Endodermal cell (in vitro differentiated cells): ENCODE results near the gene HNMT. TPM values are rescaled to one million over a fixed set of nuclear protein-coding genes. Genes with fewer than 3 reads are reported as not detected.
"Not testable (repeated sequence)": the region's sequence is repeated elsewhere in the genome, so short reads cannot be mapped to it uniquely, and the experiment has no call there.

Experiments used
- DNase-seq: peaks from one replicate; pipeline ENCODE4 v3.0.0-alpha.2; 2017
- H3K27ac ChIP-seq: 2 replicates; pipeline ENCODE4 v1.5.1; 2013; ENCODE audit warnings: mild to moderate bottlenecking, low read depth, low read length, moderate library complexity
- H3K27me3 ChIP-seq: 2 replicates; pipeline ENCODE4 v1.6.1; 2013; ENCODE audit warnings: mild to moderate bottlenecking, low read length, moderate library complexity; ENCODE audit not compliant: insufficient read depth, control insufficient read depth, poor library complexity, severe bottlenecking
- H3K36me3 ChIP-seq: 2 replicates; pipeline ENCODE4 v1.7.0; 2013; ENCODE audit warnings: mild to moderate bottlenecking, low read length, moderate library complexity; ENCODE audit not compliant: control insufficient read depth, insufficient read depth
- H3K4me1 ChIP-seq: one replicate; pipeline ENCODE4 v1.7.0; 2013; ENCODE audit warnings: low read length; ENCODE audit not compliant: control insufficient read depth, insufficient read depth
- H3K4me3 ChIP-seq: 2 replicates; pipeline ENCODE4 v1.5.1; 2013; ENCODE audit warnings: mild to moderate bottlenecking, low read length, moderate library complexity
- H3K9ac ChIP-seq: 2 replicates; pipeline ENCODE4 v1.6.1; 2013; ENCODE audit warnings: mild to moderate bottlenecking, low read length, moderate library complexity; ENCODE audit not compliant: poor library complexity, severe bottlenecking; ENCODE audit errors: extremely low read depth
- H3K9me3 ChIP-seq: 2 replicates; pipeline ENCODE4 v1.6.1; 2013; ENCODE audit warnings: mild to moderate bottlenecking, low read length, moderate library complexity; ENCODE audit not compliant: control insufficient read depth
- H3K27ac Mint-ChIP-seq: 2 replicates; pipeline ENCODE4 v1.8.0; 2020; ENCODE audit warnings: mixed read lengths
- H3K27me3 Mint-ChIP-seq: 2 replicates; pipeline ENCODE4 v1.8.0; 2021; ENCODE audit warnings: mild to moderate bottlenecking, mixed read lengths; ENCODE audit not compliant: insufficient read depth
- H3K36me3 Mint-ChIP-seq: 2 replicates; pipeline ENCODE4 v1.8.0; 2020; ENCODE audit warnings: low read depth, mixed read lengths
- H3K4me1 Mint-ChIP-seq: 2 replicates; pipeline ENCODE4 v1.8.0; 2020; ENCODE audit warnings: mixed read lengths
- H3K4me3 Mint-ChIP-seq: 2 replicates; pipeline ENCODE4 v1.8.0; 2020; ENCODE audit warnings: mild to moderate bottlenecking, moderate library complexity, mixed read lengths
- H3K9me3 Mint-ChIP-seq: 2 replicates; pipeline ENCODE4 v1.8.0; 2020; ENCODE audit warnings: mild to moderate bottlenecking, mixed read lengths
- WGBS, 2 experiments: methylation state at CpG; one replicate each; pipeline versions ENCODE4 v1.1.5 to v1.1.7; 2013; ENCODE audit warnings: missing lambda C conversion rate in 2 of 2, mixed read lengths in 1 of 2; ENCODE audit not compliant: insufficient coverage in 1 of 2, insufficient read length in 1 of 2; 5-methylcytosine and 5-hydroxymethylcytosine counted together
- long read RNA-seq, 4 experiments: library from polyadenylated mRNA in 2 of 4; library from RNA in 1 of 4; library from capped mRNA in 1 of 4; stranded (forward) in 3 of 4; unstranded in 1 of 4; transcript quantifications; one replicate each; pipeline ENCODE4 v2.0.0, GENCODE V29; 2020 to 2021; ENCODE audit warnings: inconsistent platforms in 1 of 4
- polyA plus RNA-seq, 2 experiments: library from polyadenylated mRNA; stranded (reverse); fragments of 50-300 nt; gene quantifications; one replicate each; pipeline ENCODE4 v1.2.3, GENCODE V29; 2013
- total RNA-seq, 2 donors: library from RNA; stranded (reverse); fragmentation: NEBNext Ultra II Directional in 1 of 2; extraction: Animal tissue kit (Norgen Biotek cat#: 25700) in 1 of 2; gene quantifications; 2 replicates in 1 of 2; 3 replicates in 1 of 2; pipeline ENCODE4 v1.2.1, GENCODE V29; 2021
- TF ChIP-seq, protein P1 (sequence below): fragments of 200-600 bp; sonication (generic); conservative IDR thresholded peaks from 2 replicates; pipeline ENCODE4 v1.5.0; 2021; ENCODE audit warnings: antibody characterized with exemption, mild to moderate bottlenecking

HNMT gene
- total RNA-seq: 10 to 100 TPM; 10.6 to 18.0 TPM
- 8.4 TPM for polyA plus RNA-seq (2013, experiment 1 of 2)
- 10.8 TPM for polyA plus RNA-seq (2013, experiment 2 of 2)
- long read RNA-seq, experiment 1, partial matches to known transcripts: 0 of 4 reads
- long read RNA-seq, experiment 1, other reads (novel, unspliced or antisense): 1 of 4 reads
- long read RNA-seq, experiment 2, transcript HNMT-202 (6 exons, 3,295 nt): major isoform, 6 of 10 reads
- long read RNA-seq, experiment 2, partial matches to known transcripts: 0 of 10 reads
- long read RNA-seq, experiment 2, other reads (novel, unspliced or antisense): 3 of 10 reads
- long read RNA-seq, experiment 3, transcript HNMT-202 (6 exons, 3,295 nt): major isoform, 52 of 56 reads
- long read RNA-seq, experiment 3, partial matches to known transcripts: 1 of 56 reads
- long read RNA-seq, experiment 3, other reads (novel, unspliced or antisense): 2 of 56 reads
- long read RNA-seq, experiment 4, transcript HNMT-202 (6 exons, 3,295 nt): major isoform, 16 of 18 reads
- long read RNA-seq, experiment 4, partial matches to known transcripts: 1 of 18 reads
- long read RNA-seq, experiment 4, other reads (novel, unspliced or antisense): 0 of 18 reads

DNA sequence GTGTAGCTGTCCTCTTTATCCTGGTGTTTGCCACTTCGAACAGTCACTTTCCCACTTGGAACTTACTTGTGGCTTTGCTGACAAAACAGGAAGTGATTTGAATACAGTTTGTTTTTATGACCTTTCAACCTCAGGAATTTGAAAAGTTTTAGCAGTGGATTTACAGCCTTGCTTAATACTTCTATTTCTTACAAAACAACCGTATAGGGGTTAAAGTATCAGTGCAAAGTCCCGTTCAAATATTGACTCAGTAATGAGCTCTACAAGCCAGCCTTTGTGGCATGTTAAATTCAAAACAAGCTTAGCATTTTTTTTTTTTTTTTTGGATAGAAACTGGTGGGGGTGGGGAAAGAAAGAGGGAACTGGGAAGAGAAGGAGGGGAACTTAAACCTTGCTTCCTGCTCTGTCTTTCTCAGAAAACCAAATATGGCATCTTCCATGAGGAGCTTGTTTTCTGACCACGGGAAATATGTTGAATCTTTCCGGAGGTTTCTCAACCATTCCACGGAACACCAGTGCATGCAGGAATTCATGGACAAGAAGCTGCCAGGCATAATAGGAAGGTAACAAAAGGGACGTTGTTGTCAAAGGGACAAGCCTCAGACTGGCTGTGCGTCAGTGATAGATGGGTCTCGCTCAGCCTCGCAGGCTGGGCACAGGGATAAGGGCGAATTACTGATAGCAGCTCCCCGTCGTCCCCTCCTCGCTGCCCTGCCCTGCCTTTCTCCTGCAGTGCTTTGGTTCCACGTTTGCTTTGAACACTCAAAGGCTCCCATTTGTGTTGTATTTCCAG, at the start of gene HNMT:
TSS of gene HNMT (plus strand) at position 408 of the 793 bp plus-strand sequence. CDS start at position 427, 19 bp downstream.
- Mint-ChIP-seq H3K9me3 (no peaks in the 10 kb centered on the region), H3K27ac (peak within 1 kb of the TSS; percentile 96), H3K4me3 (peak within 1 kb of the TSS; percentile 65), H3K27me3 (no peaks in the 10 kb centered on the region), H3K4me1 (peaks cover 14% of the 10 kb centered on the region), H3K36me3 (peaks cover 3% of the 10 kb centered on the region)
- Histone ChIP-seq H3K27ac (peak within 1 kb of the TSS; percentile 67), H3K9ac (peak within 1 kb of the TSS; percentile 40), H3K9me3 (peaks cover 5% of the 10 kb centered on the region), H3K4me3 (peak within 1 kb of the TSS; percentile 78), H3K27me3 (no peaks in the 10 kb centered on the region), H3K4me1 (peaks cover 5% of the 10 kb centered on the region), H3K36me3 (no peaks in the 10 kb centered on the region)
- TF ChIP-seq, protein P1, sequence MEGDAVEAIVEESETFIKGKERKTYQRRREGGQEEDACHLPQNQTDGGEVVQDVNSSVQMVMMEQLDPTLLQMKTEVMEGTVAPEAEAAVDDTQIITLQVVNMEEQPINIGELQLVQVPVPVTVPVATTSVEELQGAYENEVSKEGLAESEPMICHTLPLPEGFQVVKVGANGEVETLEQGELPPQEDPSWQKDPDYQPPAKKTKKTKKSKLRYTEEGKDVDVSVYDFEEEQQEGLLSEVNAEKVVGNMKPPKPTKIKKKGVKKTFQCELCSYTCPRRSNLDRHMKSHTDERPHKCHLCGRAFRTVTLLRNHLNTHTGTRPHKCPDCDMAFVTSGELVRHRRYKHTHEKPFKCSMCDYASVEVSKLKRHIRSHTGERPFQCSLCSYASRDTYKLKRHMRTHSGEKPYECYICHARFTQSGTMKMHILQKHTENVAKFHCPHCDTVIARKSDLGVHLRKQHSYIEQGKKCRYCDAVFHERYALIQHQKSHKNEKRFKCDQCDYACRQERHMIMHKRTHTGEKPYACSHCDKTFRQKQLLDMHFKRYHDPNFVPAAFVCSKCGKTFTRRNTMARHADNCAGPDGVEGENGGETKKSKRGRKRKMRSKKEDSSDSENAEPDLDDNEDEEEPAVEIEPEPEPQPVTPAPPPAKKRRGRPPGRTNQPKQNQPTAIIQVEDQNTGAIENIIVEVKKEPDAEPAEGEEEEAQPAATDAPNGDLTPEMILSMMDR: no peak
- peak; percentile 82 for DNase-seq
- WGBS, 2 experiments: 5 to 13% methylated on average over 12 to 15 of the region's 15 CpGs

DNA sequence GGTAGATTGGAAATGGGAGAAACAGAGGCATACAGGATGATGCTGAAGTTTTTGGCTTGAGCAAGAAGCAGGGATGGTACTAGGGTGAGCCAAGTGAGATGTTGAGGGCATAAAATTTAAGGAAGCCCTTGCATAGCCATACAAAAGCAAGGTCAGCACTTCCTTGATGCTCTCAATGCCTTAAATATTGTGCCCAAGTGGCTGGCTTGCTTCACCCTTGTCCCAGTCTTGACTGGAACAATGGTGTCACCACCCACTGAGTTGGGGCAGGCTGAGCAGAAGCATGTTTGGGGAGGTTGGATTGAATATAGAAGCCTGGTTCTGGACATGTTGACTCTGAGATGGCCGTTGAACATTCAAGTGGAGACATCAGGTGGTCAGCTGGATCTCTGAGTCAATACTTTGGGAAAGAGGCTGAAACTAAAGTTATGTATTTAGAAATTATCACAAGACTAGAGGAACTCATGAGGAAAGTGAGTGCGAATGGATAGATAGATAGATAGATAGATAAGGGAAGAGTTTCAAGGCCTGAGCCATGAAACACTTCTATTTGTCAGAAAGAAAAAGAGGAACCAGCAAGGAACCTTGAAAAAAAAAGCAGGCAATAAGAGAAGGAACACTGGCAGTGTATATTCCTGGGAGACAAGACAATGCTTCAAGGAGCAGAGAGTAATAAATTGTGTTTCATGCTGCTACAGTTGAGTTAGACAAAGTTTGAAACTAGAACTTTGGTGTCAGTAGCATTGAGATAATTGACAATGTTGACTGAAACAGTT, 43.0 kb upstream of the HNMT start:
- no peaks in the 10 kb centered on the region for H3K9me3 Mint-ChIP-seq
- no peak overlapping the region for H3K27ac Mint-ChIP-seq
- WGBS, 2 experiments: 92% methylated on average over 2 of the region's 2 CpGs
- no peak overlapping the region for H3K4me3 Mint-ChIP-seq
- no peak for DNase-seq
- TF ChIP-seq, protein P1: no peak
- Histone ChIP-seq H3K36me3 (no peaks in the 10 kb centered on the region), H3K9ac (no peak overlapping the region), H3K4me3 (no peak overlapping the region), H3K9me3 (no peaks in the 10 kb centered on the region), H3K4me1 (no peaks in the 10 kb centered on the region), H3K27ac (no peak overlapping the region), H3K27me3 (no peaks in the 10 kb centered on the region)
- H3K36me3 Mint-ChIP-seq: no peaks in the 10 kb centered on the region
- H3K4me1 Mint-ChIP-seq: no peaks in the 10 kb centered on the region
- no peaks in the 10 kb centered on the region for H3K27me3 Mint-ChIP-seq

DNA sequence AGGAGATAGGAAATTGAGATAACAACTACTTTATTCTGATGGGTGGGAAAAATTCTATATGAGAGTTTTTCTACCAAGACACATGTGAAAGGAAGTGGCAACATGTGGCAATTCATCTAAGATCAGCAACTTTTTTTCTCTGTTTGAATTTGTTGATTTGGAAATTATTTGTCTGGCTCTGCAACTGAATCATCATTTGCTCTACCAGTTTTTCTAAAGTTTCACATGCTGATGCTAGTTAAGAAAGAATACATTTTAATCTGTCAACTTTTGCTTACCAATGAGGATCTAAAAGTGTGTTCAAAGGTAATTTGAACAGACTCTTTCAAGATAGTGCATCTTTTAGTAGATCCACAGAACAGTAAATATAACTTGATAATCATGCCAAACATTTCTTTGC, 42.1 kb upstream of the HNMT start:
- H3K36me3 ChIP-seq, H3K9ac ChIP-seq, H3K36me3 Mint-ChIP-seq, DNase-seq, H3K9me3 ChIP-seq, H3K9me3 Mint-ChIP-seq, H3K4me1 ChIP-seq, H3K27ac ChIP-seq, H3K27ac Mint-ChIP-seq, H3K27me3 ChIP-seq, H3K27me3 Mint-ChIP-seq, H3K4me3 Mint-ChIP-seq, H3K4me3 ChIP-seq, H3K4me1 Mint-ChIP-seq: not testable (repeated sequence)
